ENCODE data around the gene TMEM101. TPM values are rescaled to one million over a fixed set of nuclear protein-coding genes. Genes with fewer than 3 reads are reported as not detected.

Gene TMEM101
- total and polyA plus RNA-seq, 2 of the 13 experiments (the other 11 are each of a cell fraction or from before 2014, with no cell fraction given) = 72.0 to 100 TPM

DNA sequence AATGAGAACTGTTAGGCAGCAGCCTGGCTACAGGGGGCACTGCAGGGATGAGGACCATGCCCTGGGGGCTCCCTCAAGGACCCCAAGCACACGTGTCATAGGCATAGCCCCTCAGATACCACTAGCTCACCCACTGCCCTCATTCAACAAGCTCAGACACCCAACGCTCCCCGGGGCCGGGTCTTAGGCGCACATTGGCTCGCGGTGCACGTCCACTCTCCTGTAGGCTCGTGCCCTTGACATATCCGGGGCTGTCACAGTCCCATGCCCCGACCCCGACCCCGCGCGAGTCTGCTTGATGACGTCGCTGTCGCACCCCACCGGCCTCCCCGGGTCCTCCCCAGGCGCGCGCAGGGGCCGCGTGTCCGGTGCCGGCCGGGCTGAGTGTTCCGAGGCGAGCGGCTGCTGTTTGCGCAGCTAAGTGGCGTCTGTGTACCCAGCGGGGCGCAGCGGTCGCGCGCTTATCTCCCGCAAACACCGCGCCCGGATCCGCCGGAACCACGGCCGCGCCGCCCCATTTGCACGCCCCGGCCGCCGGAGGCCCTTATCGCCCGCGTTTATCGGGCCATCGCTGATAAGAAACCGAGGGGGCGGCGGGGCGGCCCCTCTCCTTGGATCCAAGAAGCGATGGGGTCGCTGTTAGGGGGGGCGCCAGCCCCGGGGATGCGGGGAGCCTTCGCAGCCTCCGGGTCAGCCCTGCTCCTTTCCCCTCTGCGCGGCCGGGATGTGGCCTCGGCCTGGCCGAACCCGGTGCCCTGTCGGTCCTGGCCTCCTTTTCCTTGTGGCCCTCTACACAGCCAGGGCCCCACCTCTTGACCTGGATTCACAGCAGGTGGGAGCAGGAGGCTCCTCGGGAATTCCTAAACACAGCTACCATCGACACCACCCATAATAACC lies 31.0 kb downstream of the TMEM101 start (continued):
- TF ChIP-seq PBX2 (CRISPR knock-in tag; IDR thresholded peaks at IDR 0.05) = no peak
- TF ChIP-seq REST (IDR thresholded peaks at IDR 0.05; ENCODE audit: borderline replicate concordance in 1 of 2, low read depth in 1 of 2, low read length in 2 of 2) = peak in 1 of 2 experiments; percentile 45; a peak in 2 of 4 replicates
- peak; percentile 90 for TF ChIP-seq GABPB1 (CRISPR knock-in tag; IDR thresholded peaks at IDR 0.05)
- TF ChIP-seq, protein P1, sequence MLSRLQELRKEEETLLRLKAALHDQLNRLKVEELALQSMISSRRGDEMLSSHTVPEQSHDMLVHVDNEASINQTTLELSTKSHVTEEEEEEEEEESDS (CRISPR knock-in tag; IDR thresholded peaks at IDR 0.05; ENCODE audit: borderline replicate concordance) = no peak
- TF ChIP-seq, protein P2, sequence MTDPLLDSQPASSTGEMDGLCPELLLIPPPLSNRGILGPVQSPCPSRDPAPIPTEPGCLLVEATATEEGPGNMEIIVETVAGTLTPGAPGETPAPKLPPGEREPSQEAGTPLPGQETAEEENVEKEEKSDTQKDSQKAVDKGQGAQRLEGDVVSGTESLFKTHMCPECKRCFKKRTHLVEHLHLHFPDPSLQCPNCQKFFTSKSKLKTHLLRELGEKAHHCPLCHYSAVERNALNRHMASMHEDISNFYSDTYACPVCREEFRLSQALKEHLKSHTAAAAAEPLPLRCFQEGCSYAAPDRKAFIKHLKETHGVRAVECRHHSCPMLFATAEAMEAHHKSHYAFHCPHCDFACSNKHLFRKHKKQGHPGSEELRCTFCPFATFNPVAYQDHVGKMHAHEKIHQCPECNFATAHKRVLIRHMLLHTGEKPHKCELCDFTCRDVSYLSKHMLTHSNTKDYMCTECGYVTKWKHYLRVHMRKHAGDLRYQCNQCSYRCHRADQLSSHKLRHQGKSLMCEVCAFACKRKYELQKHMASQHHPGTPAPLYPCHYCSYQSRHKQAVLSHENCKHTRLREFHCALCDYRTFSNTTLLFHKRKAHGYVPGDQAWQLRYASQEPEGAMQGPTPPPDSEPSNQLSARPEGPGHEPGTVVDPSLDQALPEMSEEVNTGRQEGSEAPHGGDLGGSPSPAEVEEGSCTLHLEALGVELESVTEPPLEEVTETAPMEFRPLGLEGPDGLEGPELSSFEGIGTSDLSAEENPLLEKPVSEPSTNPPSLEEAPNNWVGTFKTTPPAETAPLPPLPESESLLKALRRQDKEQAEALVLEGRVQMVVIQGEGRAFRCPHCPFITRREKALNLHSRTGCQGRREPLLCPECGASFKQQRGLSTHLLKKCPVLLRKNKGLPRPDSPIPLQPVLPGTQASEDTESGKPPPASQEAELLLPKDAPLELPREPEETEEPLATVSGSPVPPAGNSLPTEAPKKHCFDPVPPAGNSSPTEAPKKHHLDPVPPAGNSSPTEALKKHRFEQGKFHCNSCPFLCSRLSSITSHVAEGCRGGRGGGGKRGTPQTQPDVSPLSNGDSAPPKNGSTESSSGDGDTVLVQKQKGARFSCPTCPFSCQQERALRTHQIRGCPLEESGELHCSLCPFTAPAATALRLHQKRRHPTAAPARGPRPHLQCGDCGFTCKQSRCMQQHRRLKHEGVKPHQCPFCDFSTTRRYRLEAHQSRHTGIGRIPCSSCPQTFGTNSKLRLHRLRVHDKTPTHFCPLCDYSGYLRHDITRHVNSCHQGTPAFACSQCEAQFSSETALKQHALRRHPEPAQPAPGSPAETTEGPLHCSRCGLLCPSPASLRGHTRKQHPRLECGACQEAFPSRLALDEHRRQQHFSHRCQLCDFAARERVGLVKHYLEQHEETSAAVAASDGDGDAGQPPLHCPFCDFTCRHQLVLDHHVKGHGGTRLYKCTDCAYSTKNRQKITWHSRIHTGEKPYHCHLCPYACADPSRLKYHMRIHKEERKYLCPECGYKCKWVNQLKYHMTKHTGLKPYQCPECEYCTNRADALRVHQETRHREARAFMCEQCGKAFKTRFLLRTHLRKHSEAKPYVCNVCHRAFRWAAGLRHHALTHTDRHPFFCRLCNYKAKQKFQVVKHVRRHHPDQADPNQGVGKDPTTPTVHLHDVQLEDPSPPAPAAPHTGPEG (CRISPR knock-in tag; IDR thresholded peaks at IDR 0.05) = peak; percentile 26; the same call in 1 of the 2 replicates
- TF ChIP-seq, protein P3, sequence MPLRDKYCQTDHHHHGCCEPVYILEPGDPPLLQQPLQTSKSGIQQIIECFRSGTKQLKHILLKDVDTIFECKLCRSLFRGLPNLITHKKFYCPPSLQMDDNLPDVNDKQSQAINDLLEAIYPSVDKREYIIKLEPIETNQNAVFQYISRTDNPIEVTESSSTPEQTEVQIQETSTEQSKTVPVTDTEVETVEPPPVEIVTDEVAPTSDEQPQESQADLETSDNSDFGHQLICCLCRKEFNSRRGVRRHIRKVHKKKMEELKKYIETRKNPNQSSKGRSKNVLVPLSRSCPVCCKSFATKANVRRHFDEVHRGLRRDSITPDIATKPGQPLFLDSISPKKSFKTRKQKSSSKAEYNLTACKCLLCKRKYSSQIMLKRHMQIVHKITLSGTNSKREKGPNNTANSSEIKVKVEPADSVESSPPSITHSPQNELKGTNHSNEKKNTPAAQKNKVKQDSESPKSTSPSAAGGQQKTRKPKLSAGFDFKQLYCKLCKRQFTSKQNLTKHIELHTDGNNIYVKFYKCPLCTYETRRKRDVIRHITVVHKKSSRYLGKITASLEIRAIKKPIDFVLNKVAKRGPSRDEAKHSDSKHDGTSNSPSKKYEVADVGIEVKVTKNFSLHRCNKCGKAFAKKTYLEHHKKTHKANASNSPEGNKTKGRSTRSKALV (CRISPR knock-in tag; IDR thresholded peaks at IDR 0.05) = peak; percentile 100
- no peak; the same call in 1 of the 2 replicates for TF ChIP-seq JDP2 (CRISPR knock-in tag; IDR thresholded peaks at IDR 0.05; ENCODE audit: borderline replicate concordance)
- no peak for TF ChIP-seq POLR2AphosphoS2 (IDR thresholded peaks at IDR 0.05; ENCODE audit: low read depth, low read length)
- no peak for TF ChIP-seq ZNF280D (CRISPR knock-in tag; IDR thresholded peaks at IDR 0.05)
- no peak for TF ChIP-seq SRF (IDR thresholded peaks at IDR 0.05; ENCODE audit: low read depth, low read length)

Measured in HepG2 (cell line).